T-cell (primary cell): Measurements from ENCODE around the gene HEPN1. TPM values are rescaled to one million over a fixed set of nuclear protein-coding genes. Genes with fewer than 3 reads are reported as not detected.

Experiments
- ATAC-seq, 4 experiments: fragments of 200-7000 bp in 3 of 4; fragments of 150-1000 bp in 1 of 4; cut with Tn5 transposase; replicated peaks in 1 of 4; 1 replicate in 3 of 4; 2 replicates in 1 of 4; pipeline ENCODE4 v1.10.0; 2021; ENCODE audit warnings: moderate library complexity in 3 of 4, mild to moderate bottlenecking in 2 of 4, moderate number of reproducible peaks in 1 of 4
- CTCF ChIA-PET, 2 donors: fragments of 300-600 bp; sonication (Branson Sonifier 250); formaldehyde crosslinking; loops; one replicate each; lab custom pipeline; 2022; ENCODE audit warnings: antibody characterized with exemption in 2 of 2; lab: Charles Lee
- POLR2A ChIA-PET, 2 donors: fragments of 300-600 bp; sonication (Branson Sonifier 250); formaldehyde crosslinking; loops; one replicate each; lab custom pipeline; 2022; ENCODE audit warnings: antibody characterized with exemption in 2 of 2; lab: Charles Lee
- DNase-seq, 35 experiments: peaks; one replicate each; pipeline versions ENCODE4 v3.0.0 to v3.0.0-alpha.2; 2013 to 2023
- H3K27ac ChIP-seq: one replicate; pipeline ENCODE4 v1.5.1; 2013; ENCODE audit warnings: low read length
- H3K27me3 ChIP-seq, 2 experiments: replicated peaks in 1 of 2; 1 replicate in 1 of 2; 2 replicates in 1 of 2; pipeline versions ENCODE4 v1.6.1 to v1.7.0; 2013; ENCODE audit warnings: low read length in 1 of 2, mixed read lengths in 1 of 2; ENCODE audit not compliant: control insufficient read depth in 2 of 2, insufficient read depth in 2 of 2; ENCODE audit errors: extremely low read depth in 1 of 2
- H3K36me3 ChIP-seq, 2 donors: 1 replicate in 1 of 2; 2 replicates in 1 of 2; pipeline versions ENCODE4 v1.6.1 to v1.7.0; 2013; ENCODE audit warnings: low read length in 1 of 2; ENCODE audit not compliant: control insufficient read depth in 2 of 2, insufficient read depth in 1 of 2; ENCODE audit errors: extremely low read depth in 1 of 2
- H3K4me1 ChIP-seq, 2 experiments: 1 replicate in 1 of 2; 2 replicates in 1 of 2; pipeline versions ENCODE4 v1.6.1 to v1.7.0; 2013; ENCODE audit warnings: low read length in 2 of 2, mixed read lengths in 1 of 2; ENCODE audit not compliant: insufficient read depth in 2 of 2, control insufficient read depth in 1 of 2; ENCODE audit errors: extremely low read depth in 1 of 2
- H3K4me3 ChIP-seq, 2 donors: 1 replicate in 1 of 2; 2 replicates in 1 of 2; pipeline versions ENCODE4 v1.5.1 to v1.7.0; 2013; ENCODE audit warnings: mild to moderate bottlenecking in 2 of 2, low read length in 1 of 2, moderate library complexity in 1 of 2; ENCODE audit not compliant: control insufficient read depth in 1 of 2; ENCODE audit errors: extremely low read depth in 1 of 2
- H3K9me3 ChIP-seq: 2 replicates; pipeline ENCODE4 v1.7.0; 2013
- H3K27ac Mint-ChIP-seq, 2 donors: one replicate each; pipeline ENCODE4 v1.8.0; 2020 to 2021; ENCODE audit warnings: mild to moderate bottlenecking in 2 of 2, mixed read lengths in 2 of 2
- H3K27me3 Mint-ChIP-seq, 2 donors: one replicate each; pipeline ENCODE4 v1.8.0; 2021 to 2022; ENCODE audit warnings: mixed read lengths in 2 of 2
- H3K36me3 Mint-ChIP-seq: one replicate; pipeline ENCODE4 v1.8.0; 2021; ENCODE audit warnings: mixed read lengths
- H3K4me1 Mint-ChIP-seq, 3 donors: one replicate each; pipeline ENCODE4 v1.8.0; 2020 to 2022; ENCODE audit warnings: mixed read lengths in 3 of 3, mild to moderate bottlenecking in 1 of 3
- H3K4me3 Mint-ChIP-seq, 3 donors: one replicate each; pipeline ENCODE4 v1.8.0; 2020 to 2022; ENCODE audit warnings: mild to moderate bottlenecking in 3 of 3, mixed read lengths in 3 of 3, moderate library complexity in 3 of 3
- H3K9me3 Mint-ChIP-seq, 3 donors: one replicate each; pipeline ENCODE4 v1.8.0; 2020 to 2022; ENCODE audit warnings: mixed read lengths in 3 of 3
- WGBS: methylation state at CpG from one replicate; pipeline ENCODE4 v1.1.5; 2013; ENCODE audit warnings: missing lambda C conversion rate; ENCODE audit not compliant: insufficient coverage; 5-methylcytosine and 5-hydroxymethylcytosine counted together
- total RNA-seq, 35 experiments: library from RNA in 6 of 35; stranded (reverse) in 6 of 35; fragments of 120-200 nt in 1 of 35; gene quantifications; one replicate each; pipeline versions ENCODE4 v1.2.1 to v1.2.4 and lab custom pipeline; 2013 to 2026

HEPN1 gene
- total RNA-seq, 5 donors from 2014 or later (not counting 1 experiment from before 2014, with no cell fraction given): not detected

GRCh38 chr11:124950601-124951330 lies 31.7 kb downstream of the HEPN1 start:
- peak; percentile 21 to 60 (median 46) for ATAC-seq
- ChIA-PET POLR2A (interaction anchor here in 1 of 2 donors (0.7 kb wide), 1 partner anchor 1105 kb away, joined by 4 read pairs; no protein-coding TSS in a partner anchor), CTCF (interaction anchor here in 1 of 2 donors (1.2 kb wide), 1 partner anchor 74 kb away, joined by 8 read pairs; no protein-coding TSS in a partner anchor)
- Histone ChIP-seq H3K27ac (peak overlapping the region; percentile 68), H3K36me3 (no peaks in the 10 kb centered on the region), H3K27me3 (no peaks in the 10 kb centered on the region), H3K4me1 (peaks cover 24 to 40% of the 10 kb centered on the region in 2 experiments), H3K9me3 (no peaks in the 10 kb centered on the region), H3K4me3 (no peak overlapping the region)
- Mint-ChIP-seq H3K27me3 (no peaks in the 10 kb centered on the region), H3K4me3 (no peak overlapping the region), H3K4me1 (peaks cover 5 to 11% (median 10%) of the 10 kb centered on the region in 3 donors), H3K27ac (no peak overlapping the region), H3K36me3 (peaks cover 6% of the 10 kb centered on the region), H3K9me3 (peaks cover 7 to 13% (median 10%) of the 10 kb centered on the region in 3 donors)
- DNase-seq: peak in 17 of 35 experiments; percentile 2 to 52 (median 16)

- DNase-seq (no peak), ATAC-seq (no peak)
- H3K27ac Mint-ChIP-seq: no peak overlapping the region
- WGBS: no CpG with 5 or more reads among the region's 3 CpGs
- Histone ChIP-seq H3K4me3 (no peak overlapping the region), H3K9me3 (no peaks in the 10 kb centered on the region), H3K27me3 (no peaks in the 10 kb centered on the region), H3K4me1 (peaks cover 24 to 40% of the 10 kb centered on the region in 2 experiments), H3K27ac (peak overlapping the region; percentile 68), H3K36me3 (no peaks in the 10 kb centered on the region)
- peaks cover 5 to 11% (median 10%) of the 10 kb centered on the region in 3 donors for H3K4me1 Mint-ChIP-seq
- ChIA-PET CTCF (interaction anchor here in 1 of 2 donors (1.2 kb wide), 1 partner anchor 75 kb away, joined by 8 read pairs; no protein-coding TSS in a partner anchor), POLR2A (no interaction called here)
- peaks cover 7 to 13% (median 10%) of the 10 kb centered on the region in 3 donors for H3K9me3 Mint-ChIP-seq
- H3K4me3 Mint-ChIP-seq: no peak overlapping the region
- no peaks in the 10 kb centered on the region for H3K27me3 Mint-ChIP-seq
- H3K36me3 Mint-ChIP-seq: peaks cover 6% of the 10 kb centered on the region
Observed at GRCh38 chr11:124951341-124951740, 32.3 kb downstream of the HEPN1 start.

GRCh38 chr11:124953753-124954589 lies 34.9 kb downstream of the HEPN1 start, which contains the start of gene CCDC15:
Gene CCDC15, plus strand, starts transcription at chr11:124954202. Its CDS starts 531 bp downstream, at chr11:124954733.
- CTCF ChIA-PET: interaction anchor here (0.5 to 3.1 kb wide), 11 partner anchors 78 to 934 kb away, joined by 3 to 21 read pairs (median 4); partner anchors contain the start of genes HYLS1 (in 1 of the 2) and TMEM218 (in 1 of the 2)
- no peak within 1 kb of the TSS for H3K27ac Mint-ChIP-seq
- H3K4me1 ChIP-seq: peaks cover 24 to 40% of the 10 kb centered on the region in 2 experiments

GRCh38 chr11:124954590-124954955 lies 35.5 kb downstream of the HEPN1 start:
- H3K4me1 ChIP-seq: peaks cover 20 to 36% of the 10 kb centered on the region in 2 experiments
- no peak for ATAC-seq
- peaks cover 0 to 1% (median 0%) of the 10 kb centered on the region in 3 donors for H3K4me1 Mint-ChIP-seq
- peak overlapping the region; percentile 88 for H3K27ac ChIP-seq
- no peaks in the 10 kb centered on the region for H3K9me3 ChIP-seq
- POLR2A ChIA-PET: interaction anchor here (0.7 to 1.7 kb wide), 2 partner anchors 78 to 157 kb away, joined by 4 to 9 read pairs; partner anchors contain the start of gene TMEM218 (in 1 of the 2)
- H3K4me3 ChIP-seq: peak overlapping the region in 1 of 2 donors; percentile 82
- CTCF ChIA-PET: interaction anchor here (0.6 to 3.1 kb wide), 6 partner anchors 78 to 456 kb away, joined by 3 to 21 read pairs (median 4); no protein-coding TSS in a partner anchor
- no peak overlapping the region for H3K4me3 Mint-ChIP-seq
- H3K27ac Mint-ChIP-seq: no peak overlapping the region
- H3K27me3 Mint-ChIP-seq: no peaks in the 10 kb centered on the region
- no peaks in the 10 kb centered on the region for H3K27me3 ChIP-seq
- H3K36me3 Mint-ChIP-seq: no peaks in the 10 kb centered on the region
- no peaks in the 10 kb centered on the region for H3K36me3 ChIP-seq
- peak in 1 of 35 experiments; percentile 9 for DNase-seq
- WGBS: no CpG with 5 or more reads among the region's 6 CpGs
- no peaks in the 10 kb centered on the region for H3K9me3 Mint-ChIP-seq

More at GRCh38 chr11:124953753-124954589, 34.9 kb downstream of the HEPN1 start, which contains the start of gene CCDC15:
- no peaks in the 10 kb centered on the region for H3K27me3 Mint-ChIP-seq
- Histone ChIP-seq H3K27ac (peak within 1 kb of the TSS; percentile 88), H3K4me3 (peak within 1 kb of the TSS; percentile 82 to 90), H3K36me3 (no peaks in the 10 kb centered on the region), H3K9me3 (no peaks in the 10 kb centered on the region), H3K27me3 (no peaks in the 10 kb centered on the region)
- DNase-seq (peak; percentile 89 to 97 (median 93)), ATAC-seq (peak; percentile 95 to 98 (median 97))
- H3K4me3 Mint-ChIP-seq: no peak within 1 kb of the TSS
- WGBS: under 1% methylated on average over 47 of the region's 54 CpGs
- peaks cover 2% of the 10 kb centered on the region for H3K36me3 Mint-ChIP-seq
- peaks cover 0 to 1% (median under 1%) of the 10 kb centered on the region in 3 donors for H3K4me1 Mint-ChIP-seq
- H3K9me3 Mint-ChIP-seq: peaks cover 0 to 2% (median 0%) of the 10 kb centered on the region in 3 donors
- POLR2A ChIA-PET: interaction anchor here (0.6 to 1.7 kb wide), 9 partner anchors 33 to 1261 kb away, joined by 3 to 9 read pairs (median 4); partner anchors contain the start of gene TMEM218 (in 2 of the 2)

DNA sequence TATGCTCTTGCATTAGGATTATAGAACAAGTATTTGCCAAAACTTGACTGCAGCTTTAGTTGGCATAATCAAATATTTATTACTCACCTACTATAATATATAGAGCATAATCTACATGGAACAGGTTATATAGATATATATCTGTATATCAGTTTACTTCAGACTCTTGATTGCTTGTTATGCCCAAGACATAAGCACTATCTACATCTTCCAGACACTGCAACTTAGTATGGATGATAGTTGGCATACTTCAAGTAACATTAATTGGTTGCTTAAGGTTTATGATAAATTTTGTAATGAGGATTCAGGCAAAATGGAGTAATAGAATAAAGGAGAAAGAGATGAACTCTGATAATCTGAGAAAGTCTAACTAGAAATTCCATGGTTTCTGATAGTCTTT lies 36.0 kb downstream of the HEPN1 start:
- Histone ChIP-seq H3K27me3 (no peaks in the 10 kb centered on the region), H3K4me1 (peaks cover 20 to 32% of the 10 kb centered on the region in 2 experiments), H3K27ac (no peak overlapping the region), H3K9me3 (no peaks in the 10 kb centered on the region), H3K36me3 (no peaks in the 10 kb centered on the region), H3K4me3 (no peak overlapping the region)
- ATAC-seq (no peak), DNase-seq (no peak)
- Mint-ChIP-seq H3K4me3 (no peak overlapping the region), H3K4me1 (peaks cover 0 to 1% (median 0%) of the 10 kb centered on the region in 3 donors), H3K27ac (no peak overlapping the region), H3K36me3 (no peaks in the 10 kb centered on the region), H3K9me3 (no peaks in the 10 kb centered on the region), H3K27me3 (no peaks in the 10 kb centered on the region)
- POLR2A ChIA-PET: no interaction called here
- CTCF ChIA-PET: interaction anchor here (1.0 to 3.1 kb wide), 4 partner anchors 79 to 455 kb away, joined by 3 to 21 read pairs (median 4); no protein-coding TSS in a partner anchor
